Measurements from ENCODE around the gene OR2T2.
"Not testable (repeated sequence)": the region's sequence is repeated elsewhere in the genome, so short reads cannot be mapped to it uniquely, and the experiment has no call there.

The OR2T2 gene, protein sequence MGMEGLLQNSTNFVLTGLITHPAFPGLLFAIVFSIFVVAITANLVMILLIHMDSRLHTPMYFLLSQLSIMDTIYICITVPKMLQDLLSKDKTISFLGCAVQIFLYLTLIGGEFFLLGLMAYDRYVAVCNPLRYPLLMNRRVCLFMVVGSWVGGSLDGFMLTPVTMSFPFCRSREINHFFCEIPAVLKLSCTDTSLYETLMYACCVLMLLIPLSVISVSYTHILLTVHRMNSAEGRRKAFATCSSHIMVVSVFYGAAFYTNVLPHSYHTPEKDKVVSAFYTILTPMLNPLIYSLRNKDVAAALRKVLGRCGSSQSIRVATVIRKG

GRCh38 chr1:248445399-248445798 lies at the start of gene OR2T2:
Gene OR2T2 (plus strand): TSS chr1:248445637. CDS start chr1:248452798, 7,161 bp downstream.
- not testable (repeated sequence) for DNase-seq

GRCh38 chr1:248402748-248403147 lies 42.7 kb upstream of the OR2T2 start, which contains the start of gene OR2T1:
Gene OR2T1 (plus strand): TSS chr1:248403048. CDS start chr1:248406148, 3,100 bp downstream.
- DNase-seq: no peak

- no peak for DNase-seq
These were observed 41.4 kb upstream of the OR2T2 start for GRCh38 chr1:248404024-248404423.

DNA sequence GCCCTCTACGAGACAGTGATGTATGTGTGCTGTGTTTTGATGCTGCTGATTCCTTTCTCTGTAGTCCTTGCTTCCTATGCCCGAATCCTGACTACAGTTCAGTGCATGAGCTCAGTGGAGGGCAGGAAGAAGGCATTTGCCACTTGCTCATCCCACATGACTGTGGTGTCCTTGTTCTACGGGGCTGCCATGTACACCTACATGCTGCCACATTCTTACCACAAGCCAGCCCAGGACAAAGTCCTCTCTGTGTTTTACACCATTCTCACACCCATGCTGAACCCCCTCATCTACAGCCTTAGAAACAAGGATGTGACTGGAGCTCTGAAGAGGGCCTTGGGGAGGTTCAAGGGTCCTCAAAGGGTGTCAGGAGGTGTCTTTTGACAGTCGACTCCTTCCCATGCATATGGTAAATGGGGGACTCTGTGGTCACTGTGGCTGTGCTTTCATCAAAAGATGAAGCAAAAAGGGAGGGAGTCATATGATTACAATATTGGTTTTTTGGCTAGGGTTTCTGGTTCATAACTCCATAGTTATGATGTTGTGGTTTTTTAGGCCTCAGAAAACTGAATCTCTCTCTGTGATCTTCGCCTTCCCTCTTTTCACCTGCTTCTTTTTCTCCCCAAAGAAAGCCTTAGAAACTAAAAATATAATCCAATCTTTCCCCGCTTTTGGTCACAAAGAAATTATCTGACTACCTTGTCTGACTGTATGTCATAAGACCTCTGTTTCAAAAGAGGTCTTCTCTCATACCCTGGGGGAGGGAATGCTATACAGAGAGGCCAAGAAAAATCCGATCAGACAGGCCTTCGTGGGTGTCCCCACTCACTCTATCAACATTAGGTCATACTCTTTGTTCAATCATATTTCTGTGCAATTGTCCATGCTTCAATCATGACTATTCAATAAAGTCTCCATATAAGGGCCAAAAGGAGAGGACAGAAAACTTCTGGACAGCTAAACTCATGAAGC lies 38.4 kb upstream of the OR2T2 start:
- no peak for DNase-seq

GRCh38 chr1:248416226-248416625 lies 29.2 kb upstream of the OR2T2 start:
- DNase-seq: no peak

DNA sequence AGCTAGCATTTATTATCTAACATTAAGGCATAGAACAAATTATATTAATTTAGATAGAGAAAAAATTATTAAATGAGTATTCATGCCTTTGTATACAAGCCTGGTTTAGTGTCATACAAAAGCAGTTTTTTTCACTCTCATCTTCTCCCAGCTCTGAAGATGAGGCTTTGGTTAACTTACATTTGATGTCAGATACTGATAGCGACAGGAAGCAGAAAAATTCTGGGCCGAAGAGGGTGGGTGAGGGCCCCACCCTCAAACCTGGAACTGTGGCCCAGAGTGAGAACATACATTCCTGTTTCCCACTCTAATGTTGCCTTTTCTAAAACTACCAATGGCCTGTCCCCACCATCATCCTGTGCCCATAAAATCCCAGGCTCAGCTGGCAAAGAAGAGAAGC lies 27.6 kb upstream of the OR2T2 start:
- DNase-seq: no peak

- DNase-seq: no peak
These were observed 24.1 kb upstream of the OR2T2 start for GRCh38 chr1:248421384-248421783.

GRCh38 chr1:248427526-248428191 lies 17.8 kb upstream of the OR2T2 start:
- DNase-seq: not testable (repeated sequence)

DNA sequence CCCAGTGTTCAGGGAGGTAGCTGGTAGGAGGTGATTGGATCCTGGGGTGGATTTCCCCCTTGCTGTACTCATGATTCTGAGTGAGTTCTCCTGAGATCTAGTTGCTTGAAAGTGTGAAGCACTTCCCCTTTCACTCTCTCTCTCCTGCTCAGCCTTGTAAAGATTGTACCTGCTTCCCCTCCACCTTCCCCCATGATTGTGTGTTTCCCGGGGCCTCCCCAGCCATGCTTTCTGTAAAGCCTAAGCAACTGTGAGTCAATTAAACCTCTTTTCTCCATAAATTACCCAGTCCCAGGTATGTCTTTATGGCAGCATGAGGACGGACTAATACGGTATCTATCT lies 17.3 kb upstream of the OR2T2 start:
- not testable (repeated sequence) for DNase-seq

GRCh38 chr1:248431683-248432082 lies 13.8 kb upstream of the OR2T2 start:
- not testable (repeated sequence) for DNase-seq

- DNase-seq: not testable (repeated sequence)
These were observed 13.2 kb upstream of the OR2T2 start for GRCh38 chr1:248432201-248432600.

DNA sequence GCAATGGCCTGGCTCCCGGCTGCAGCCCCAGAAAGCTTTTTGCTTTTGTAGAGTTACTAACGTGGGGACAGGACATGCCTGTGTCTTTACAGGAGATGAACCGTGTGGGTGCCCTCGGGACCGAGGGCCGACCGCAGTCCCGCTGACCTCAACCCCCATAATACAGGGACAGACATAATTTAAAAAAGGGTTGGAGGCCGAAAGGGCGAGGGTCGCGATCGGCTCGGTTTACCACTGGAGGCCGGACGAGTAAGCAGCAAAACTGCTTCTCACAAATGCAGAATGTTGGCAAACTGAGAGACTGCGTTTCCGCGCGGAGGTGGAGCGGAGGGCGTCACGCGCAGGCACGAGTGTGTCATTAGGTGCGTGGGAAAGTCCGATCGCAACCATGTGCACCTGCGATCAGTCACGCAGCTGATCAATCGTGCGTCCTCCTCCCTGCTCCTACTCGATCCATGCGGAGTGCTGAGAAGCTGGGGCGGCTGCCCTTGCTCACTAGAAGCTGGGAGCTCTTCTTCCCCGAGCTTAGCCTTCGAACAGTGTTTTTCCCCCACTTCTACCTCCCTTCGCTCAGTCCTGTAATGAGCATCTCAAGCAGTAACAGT lies 11.5 kb upstream of the OR2T2 start:
- DNase-seq: not testable (repeated sequence)

- not testable (repeated sequence) for DNase-seq
These were observed 10.5 kb upstream of the OR2T2 start for GRCh38 chr1:248434913-248435312.

- DNase-seq: not testable (repeated sequence)
These were observed 9.1 kb upstream of the OR2T2 start for GRCh38 chr1:248436303-248436702.

- not testable (repeated sequence) for DNase-seq
These were observed 6.8 kb upstream of the OR2T2 start for GRCh38 chr1:248438668-248439067.

DNA sequence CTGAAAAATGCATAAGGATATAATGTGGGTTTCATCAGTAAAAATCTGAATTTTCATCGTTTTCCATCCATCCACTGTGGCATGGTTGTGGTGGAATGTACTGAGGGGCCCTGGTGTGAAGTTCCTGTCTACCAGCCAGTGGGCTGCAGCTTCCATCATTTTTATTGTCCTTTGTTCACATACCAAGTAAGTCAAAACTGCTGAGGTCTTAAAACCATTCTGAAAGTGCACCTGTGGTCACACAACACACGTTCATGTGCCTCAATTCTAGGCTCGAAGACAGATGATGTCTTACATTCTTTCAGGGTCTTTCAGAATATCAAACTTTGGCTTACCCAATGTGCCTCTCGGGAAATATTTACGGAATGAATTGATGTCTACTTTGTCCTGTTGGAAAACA lies 6.2 kb upstream of the OR2T2 start:
- DNase-seq: not testable (repeated sequence)

DNA sequence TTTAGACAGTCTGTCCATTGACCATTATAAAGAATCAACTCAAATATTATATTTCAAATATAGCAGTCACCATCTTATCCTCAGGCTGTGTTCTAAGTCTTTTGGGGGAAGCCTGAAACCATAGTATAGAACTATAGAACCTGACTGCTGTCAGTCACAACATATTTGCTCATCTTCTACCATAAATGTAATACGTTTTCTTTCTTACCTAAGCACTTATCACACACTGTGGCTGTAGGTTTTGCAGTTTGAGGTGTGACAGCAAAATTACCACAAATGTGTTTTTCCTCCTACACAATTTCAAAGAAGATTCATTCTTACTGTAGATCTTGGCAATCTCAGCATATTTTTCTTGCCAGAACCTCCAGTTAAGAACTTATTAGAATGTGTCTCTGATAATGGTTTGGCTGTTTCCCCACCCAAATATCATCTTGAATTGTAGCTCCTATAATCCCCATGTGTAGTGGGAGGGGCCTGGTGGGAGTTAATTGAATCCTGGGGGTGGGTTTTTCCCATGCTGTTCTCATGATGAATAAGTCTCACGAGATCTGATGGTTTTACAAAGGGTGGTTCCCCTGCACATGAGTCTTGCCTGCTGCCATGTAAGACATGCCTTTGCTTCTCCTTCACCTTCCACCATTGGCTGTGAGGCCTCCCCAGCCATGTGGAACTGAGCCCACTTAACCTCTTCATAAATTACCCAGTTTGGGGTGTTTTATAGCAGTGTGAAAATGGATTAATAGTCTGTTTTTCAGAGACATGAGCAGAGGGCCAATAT lies 2.7 kb upstream of the OR2T2 start:
- not testable (repeated sequence) for DNase-seq

DNA sequence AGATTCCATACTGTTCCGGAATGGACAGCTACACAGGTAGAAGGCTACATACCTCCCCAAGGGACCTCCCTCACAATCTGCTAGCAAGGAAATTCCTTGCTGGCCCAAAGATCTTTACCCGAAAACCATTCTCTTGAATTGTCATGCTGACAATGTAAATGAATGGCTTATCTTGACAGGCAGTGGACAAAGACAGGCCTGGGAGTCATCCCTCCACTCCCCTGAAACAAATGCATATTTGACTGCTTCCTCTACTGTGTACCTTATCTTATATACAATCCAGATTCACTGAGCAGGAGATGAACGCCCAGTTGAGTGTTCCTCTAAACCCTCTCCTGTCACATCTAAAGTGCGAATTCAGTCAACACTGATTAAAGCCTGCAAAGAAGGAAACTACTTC lies 834 bp upstream of the OR2T2 start:
- DNase-seq: not testable (repeated sequence)

DNA sequence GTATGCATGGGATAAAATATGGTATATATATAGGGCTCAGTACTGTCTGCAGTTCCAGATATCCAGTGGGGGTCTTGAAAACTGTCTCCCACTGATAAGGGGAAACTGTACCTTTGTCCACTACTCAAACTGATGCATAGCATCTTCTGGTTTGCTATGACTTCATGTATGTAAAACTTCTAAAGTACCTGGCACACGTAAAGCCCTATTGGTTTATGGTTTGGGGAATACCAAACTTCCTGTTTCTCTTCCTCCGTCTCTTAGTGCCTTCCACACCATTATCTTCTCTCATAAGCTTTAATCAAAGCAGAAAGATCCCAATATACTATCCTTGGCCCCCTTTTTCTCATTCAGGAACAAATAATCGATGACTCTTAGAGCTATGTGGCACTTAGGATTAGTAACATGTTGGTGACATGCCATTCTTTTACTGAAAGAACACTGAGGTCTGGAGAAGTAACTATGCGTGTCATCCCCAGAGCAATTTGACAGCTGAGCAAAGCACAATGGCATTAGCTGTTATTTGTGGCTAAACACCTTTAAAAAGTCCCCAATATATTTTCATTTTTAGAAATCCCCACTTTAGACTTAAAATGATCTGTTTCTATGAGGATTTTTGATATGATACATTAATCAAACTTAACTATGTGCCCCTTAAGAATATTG lies 3.1 kb downstream of the OR2T2 start:
- not testable (repeated sequence) for DNase-seq

GRCh38 chr1:248449821-248450465 lies 4.5 kb downstream of the OR2T2 start:
- DNase-seq: not testable (repeated sequence)

Data from NCI-H1417 treated with DMSO at 0.1 percent for 48 hours (cell line).